OCI-LY1 (cell line): ENCODE results near the gene CD3E.

Experiments
- H2AFZ ChIP-seq: fragments of 200-600 bp; sonication (generic), shearing (Covaris generic); 2 replicates; pipeline ENCODE4 v1.6.0; 2014; ENCODE audit warnings: antibody characterized with exemption, mild to moderate bottlenecking, low read length
- H3F3A ChIP-seq: fragments of 200-600 bp; sonication (generic), shearing (Covaris generic); 2 replicates; pipeline ENCODE4 v1.6.0; 2014; ENCODE audit warnings: mild to moderate bottlenecking, antibody characterized with exemption, low read length, moderate library complexity; ENCODE audit not compliant: insufficient read depth
- H3K27ac ChIP-seq: fragments of 200-600 bp; sonication (generic); 2 replicates; pipeline ENCODE4 v1.5.1; 2014; ENCODE audit warnings: low read length, mixed run types, mild to moderate bottlenecking, low read depth; ENCODE audit not compliant: poor library complexity, severe bottlenecking
- H3K27me3 ChIP-seq: fragments of 200-600 bp; sonication (generic); 2 replicates; pipeline ENCODE4 v1.6.0; 2014; ENCODE audit warnings: antibody characterized with exemption, mild to moderate bottlenecking, low read length, moderate library complexity; ENCODE audit not compliant: insufficient read depth
- H3K36me3 ChIP-seq: fragments of 200-600 bp; sonication (generic); 2 replicates; pipeline ENCODE4 v1.6.1; 2014; ENCODE audit warnings: mild to moderate bottlenecking, antibody characterized with exemption, low read length, moderate library complexity, mixed read lengths; ENCODE audit not compliant: insufficient read depth
- H3K4me1 ChIP-seq: fragments of 200-600 bp; sonication (generic); 2 replicates; pipeline ENCODE4 v1.5.1; 2014; ENCODE audit warnings: mild to moderate bottlenecking, low read length, moderate library complexity; ENCODE audit not compliant: insufficient read depth, severe bottlenecking
- H3K4me2 ChIP-seq: fragments of 200-600 bp; sonication (generic), shearing (Covaris generic); 2 replicates; pipeline ENCODE4 v1.6.1; 2014; ENCODE audit warnings: low read length
- H3K4me3 ChIP-seq: fragments of 200-600 bp; sonication (generic); 2 replicates; pipeline ENCODE4 v1.5.1; 2014; ENCODE audit warnings: low read length, low read depth, mild to moderate bottlenecking, mixed read lengths; ENCODE audit not compliant: poor library complexity, severe bottlenecking
- H3K79me2 ChIP-seq: fragments of 200-600 bp; shearing (Covaris generic); 2 replicates; pipeline ENCODE4 v1.6.1; 2016; ENCODE audit warnings: mixed run types, low read length, mixed read lengths; ENCODE audit not compliant: insufficient read depth
- H3K9ac ChIP-seq: fragments of 200-600 bp; sonication (generic), shearing (Covaris generic); 2 replicates; pipeline ENCODE4 v1.6.1; 2014; ENCODE audit warnings: mild to moderate bottlenecking, low read length, mixed read lengths
- H3K9me2 ChIP-seq: fragments of 200-600 bp; sonication (generic), shearing (Covaris generic); 2 replicates; pipeline ENCODE4 v1.6.1; 2014; ENCODE audit warnings: low read depth, mild to moderate bottlenecking, low read length, mixed read lengths
- H3K9me3 ChIP-seq: fragments of 200-600 bp; shearing (Covaris generic); 2 replicates; pipeline ENCODE4 v1.6.1; 2014; ENCODE audit warnings: low read length, mixed read lengths
- H4K20me1 ChIP-seq: fragments of 200-600 bp; sonication (generic), shearing (Covaris generic); 2 replicates; pipeline ENCODE4 v1.6.0; 2016; ENCODE audit warnings: mild to moderate bottlenecking, low read length; ENCODE audit not compliant: insufficient read depth
- EZH2 ChIP-seq: fragments of 200-600 bp; sonication (generic), shearing (Covaris generic); IDR thresholded peaks from 2 replicates; pipeline ENCODE4 v1.8.0; 2017; ENCODE audit warnings: borderline replicate concordance, mixed run types, mild to moderate bottlenecking, antibody characterized with exemption, low read length, moderate library complexity, mixed read lengths
- TF ChIP-seq, protein P1 (sequence below): fragments of 200-600 bp; sonication (generic), shearing (Covaris generic); IDR thresholded peaks from 2 replicates; pipeline ENCODE4 v1.5.1; 2017; ENCODE audit warnings: mild to moderate bottlenecking, antibody characterized with exemption, low read length, moderate library complexity, mixed read lengths

Gene CD3E

GRCh38 chr11:118341815-118342489, 37.4 kb downstream of the CD3E start:
- H3K79me2 ChIP-seq = no peaks in the 10 kb centered on the region

DNA sequence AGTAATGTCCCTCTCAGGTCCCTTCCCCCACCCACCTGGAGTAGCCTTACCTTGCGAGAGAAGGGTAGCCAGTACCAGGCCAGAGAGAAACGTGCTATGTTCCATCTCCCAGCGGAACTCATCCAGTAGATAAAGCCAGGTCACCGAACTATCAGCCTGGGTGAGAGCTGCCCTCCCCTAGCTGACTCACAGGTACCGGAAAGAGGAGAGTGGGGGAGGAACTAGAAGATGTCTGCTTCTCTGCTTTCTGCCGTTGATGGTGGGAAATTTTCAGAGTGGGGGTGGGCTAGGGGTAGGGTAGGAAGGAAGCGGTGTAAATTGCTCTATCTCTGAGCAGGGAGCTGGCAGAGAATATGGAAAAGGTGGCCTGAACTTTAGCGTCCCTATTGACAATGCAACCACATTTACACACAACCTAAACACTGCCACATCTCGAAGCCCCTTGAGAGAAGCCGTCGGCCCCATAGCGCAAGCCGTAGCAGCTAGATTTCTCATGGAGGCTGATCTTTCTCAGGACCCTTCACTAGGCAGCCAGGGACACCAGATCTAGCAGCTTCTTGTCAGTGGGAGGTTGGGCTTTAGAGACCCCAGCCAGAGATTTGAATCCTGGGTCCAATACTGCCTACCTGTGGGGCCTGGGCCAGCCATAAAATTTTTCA, 38.1 kb downstream of the CD3E start, which contains the start of gene CD3D:
CD3D (minus strand) TSS at position 203 of the 659 bp plus-strand sequence; CDS start at position 105, 98 bp downstream.
- Histone ChIP-seq H3K4me3 (peak within 1 kb of the TSS; percentile 47), H2AFZ (no peak within 1 kb of the TSS)
- TF ChIP-seq EZH2 = no peak
- TF ChIP-seq, protein P1, sequence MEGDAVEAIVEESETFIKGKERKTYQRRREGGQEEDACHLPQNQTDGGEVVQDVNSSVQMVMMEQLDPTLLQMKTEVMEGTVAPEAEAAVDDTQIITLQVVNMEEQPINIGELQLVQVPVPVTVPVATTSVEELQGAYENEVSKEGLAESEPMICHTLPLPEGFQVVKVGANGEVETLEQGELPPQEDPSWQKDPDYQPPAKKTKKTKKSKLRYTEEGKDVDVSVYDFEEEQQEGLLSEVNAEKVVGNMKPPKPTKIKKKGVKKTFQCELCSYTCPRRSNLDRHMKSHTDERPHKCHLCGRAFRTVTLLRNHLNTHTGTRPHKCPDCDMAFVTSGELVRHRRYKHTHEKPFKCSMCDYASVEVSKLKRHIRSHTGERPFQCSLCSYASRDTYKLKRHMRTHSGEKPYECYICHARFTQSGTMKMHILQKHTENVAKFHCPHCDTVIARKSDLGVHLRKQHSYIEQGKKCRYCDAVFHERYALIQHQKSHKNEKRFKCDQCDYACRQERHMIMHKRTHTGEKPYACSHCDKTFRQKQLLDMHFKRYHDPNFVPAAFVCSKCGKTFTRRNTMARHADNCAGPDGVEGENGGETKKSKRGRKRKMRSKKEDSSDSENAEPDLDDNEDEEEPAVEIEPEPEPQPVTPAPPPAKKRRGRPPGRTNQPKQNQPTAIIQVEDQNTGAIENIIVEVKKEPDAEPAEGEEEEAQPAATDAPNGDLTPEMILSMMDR = no peak

More at GRCh38 chr11:118341815-118342489, 37.4 kb downstream of the CD3E start:
- Histone ChIP-seq H3K36me3 (no peaks in the 10 kb centered on the region), H3K9ac (peak overlapping the region; percentile 41; the same call in 1 of the 2 replicates), H3F3A (no peaks in the 10 kb centered on the region), H3K27ac (peak overlapping the region; percentile 75), H3K4me1 (peaks cover 61% of the 10 kb centered on the region), H4K20me1 (no peaks in the 10 kb centered on the region), H2AFZ (no peak overlapping the region), H3K4me3 (peak overlapping the region; percentile 47), H3K9me2 (no peaks in the 10 kb centered on the region), H3K27me3 (no peaks in the 10 kb centered on the region), H3K9me3 (no peaks in the 10 kb centered on the region), H3K4me2 (peak overlapping the region; percentile 38)
- TF ChIP-seq EZH2 = no peak

DNA sequence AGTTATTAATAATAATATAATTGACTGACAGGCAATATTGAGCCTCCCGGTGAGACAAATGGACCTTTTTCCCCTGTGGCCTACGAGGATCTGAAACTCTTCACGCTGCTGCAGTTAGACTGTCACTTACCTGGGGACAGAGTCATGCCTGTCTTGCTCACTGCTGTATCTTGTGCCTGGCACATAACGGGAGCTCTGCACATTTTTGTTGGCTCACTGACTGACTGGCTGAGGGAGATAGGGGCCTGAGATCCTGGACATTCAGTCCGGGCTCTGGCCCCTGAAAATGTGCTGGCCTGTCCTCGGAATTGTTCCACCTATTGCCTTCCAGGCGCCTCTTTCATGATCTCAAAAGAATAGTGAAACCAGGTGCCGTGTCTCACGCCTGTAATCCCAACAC, 38.7 kb downstream of the CD3E start:
- H3F3A ChIP-seq = no peaks in the 10 kb centered on the region
- H3K9ac ChIP-seq = no peak overlapping the region
- TF ChIP-seq, protein P1 = no peak
- TF ChIP-seq EZH2 = no peak
- peaks cover 58% of the 10 kb centered on the region for H3K4me1 ChIP-seq
- H2AFZ ChIP-seq = no peak overlapping the region
- no peak overlapping the region for H3K4me2 ChIP-seq
- H3K9me2 ChIP-seq = no peaks in the 10 kb centered on the region
- no peaks in the 10 kb centered on the region for H4K20me1 ChIP-seq
- no peaks in the 10 kb centered on the region for H3K79me2 ChIP-seq
- H3K4me3 ChIP-seq = no peak overlapping the region
- no peaks in the 10 kb centered on the region for H3K27me3 ChIP-seq
- no peaks in the 10 kb centered on the region for H3K9me3 ChIP-seq
- peak overlapping the region; percentile 75 for H3K27ac ChIP-seq
- H3K36me3 ChIP-seq = no peaks in the 10 kb centered on the region

More for the DNA sequence above, 38.1 kb downstream of the CD3E start, which contains the start of gene CD3D:
- peak within 1 kb of the TSS; percentile 41; the same call in 1 of the 2 replicates for H3K9ac ChIP-seq
- H3K27me3 ChIP-seq = no peaks in the 10 kb centered on the region
- H3K9me2 ChIP-seq = no peaks in the 10 kb centered on the region
- H4K20me1 ChIP-seq = no peaks in the 10 kb centered on the region
- H3K36me3 ChIP-seq = no peaks in the 10 kb centered on the region
- peaks cover 61% of the 10 kb centered on the region for H3K4me1 ChIP-seq
- H3K79me2 ChIP-seq = no peaks in the 10 kb centered on the region
- H3K27ac ChIP-seq = peak within 1 kb of the TSS; percentile 75
- H3K9me3 ChIP-seq = no peaks in the 10 kb centered on the region
- peak within 1 kb of the TSS; percentile 38 for H3K4me2 ChIP-seq
- no peaks in the 10 kb centered on the region for H3F3A ChIP-seq
